NCI-H1417 treated with DMSO at 0.1 percent for 48 hours (cell line): ENCODE measurements around the gene NPAS3.
A peak's percentile ranks its signal among the peaks of the same experiment; 100 is the strongest.

Experiments used
- DNase-seq: peaks from one replicate; lab custom pipeline; 2025; lab: John Stamatoyannopoulos, UW

NPAS3 gene

DNA sequence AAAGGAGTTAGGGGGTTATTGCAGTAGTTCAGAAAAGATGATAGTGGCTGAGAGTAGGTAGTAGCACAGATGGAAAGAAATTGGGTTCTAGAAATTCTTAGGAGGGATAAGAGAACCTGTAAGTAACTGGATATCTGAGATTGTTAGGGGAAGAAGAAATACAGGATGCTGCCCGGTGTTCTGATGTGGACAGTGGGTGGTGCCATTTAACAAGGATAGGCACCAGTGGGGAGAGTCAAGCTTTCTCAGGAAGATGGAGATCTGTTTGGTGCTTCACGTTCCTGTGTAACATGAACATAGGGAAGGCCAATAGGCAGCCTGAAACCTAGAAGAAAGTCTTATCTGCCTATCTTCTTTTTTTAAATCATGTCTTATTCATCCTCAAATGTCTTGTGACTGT, 245.9 kb downstream of the NPAS3 start:
- DNase-seq, result no peak

DNA sequence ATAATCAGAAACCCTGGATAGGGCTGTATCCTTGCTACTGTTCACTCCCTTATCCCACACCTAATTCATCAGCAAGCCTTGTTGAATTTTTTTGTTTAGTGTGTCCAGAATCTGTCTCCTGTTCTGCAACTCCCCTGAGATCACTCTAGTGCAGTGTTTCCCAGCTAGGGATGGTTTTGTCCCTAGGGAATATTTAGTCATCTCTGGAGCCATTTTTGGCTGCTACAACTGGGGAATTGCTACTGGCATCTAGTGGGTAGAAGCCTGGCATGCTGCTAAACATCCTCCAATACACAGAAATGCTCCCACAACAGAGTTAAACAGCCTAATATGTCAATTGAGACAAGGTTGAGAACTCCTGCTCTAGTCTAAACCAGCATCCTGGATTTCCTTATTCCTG, 248.0 kb downstream of the NPAS3 start:
- DNase-seq, result no peak

DNA sequence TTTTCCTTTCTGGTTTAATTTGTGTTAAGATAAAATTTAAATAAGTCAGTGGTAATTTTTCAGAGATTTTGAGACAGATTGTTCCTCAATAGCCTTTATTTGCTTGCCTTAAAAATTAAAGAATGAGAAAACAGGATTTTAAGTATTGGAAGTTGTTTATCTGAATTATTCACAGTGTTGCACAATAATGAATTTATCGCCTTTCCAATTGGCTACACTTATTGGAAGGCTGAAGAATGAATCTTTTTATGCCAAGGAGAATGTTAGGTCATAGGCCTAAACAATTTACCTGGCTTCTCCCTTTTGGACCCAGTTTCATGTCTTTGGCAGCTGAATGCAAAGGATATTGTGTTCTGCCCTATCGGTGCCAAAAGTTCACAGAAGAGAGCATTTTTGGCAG, 250.2 kb downstream of the NPAS3 start:
- no peak for DNase-seq

DNA sequence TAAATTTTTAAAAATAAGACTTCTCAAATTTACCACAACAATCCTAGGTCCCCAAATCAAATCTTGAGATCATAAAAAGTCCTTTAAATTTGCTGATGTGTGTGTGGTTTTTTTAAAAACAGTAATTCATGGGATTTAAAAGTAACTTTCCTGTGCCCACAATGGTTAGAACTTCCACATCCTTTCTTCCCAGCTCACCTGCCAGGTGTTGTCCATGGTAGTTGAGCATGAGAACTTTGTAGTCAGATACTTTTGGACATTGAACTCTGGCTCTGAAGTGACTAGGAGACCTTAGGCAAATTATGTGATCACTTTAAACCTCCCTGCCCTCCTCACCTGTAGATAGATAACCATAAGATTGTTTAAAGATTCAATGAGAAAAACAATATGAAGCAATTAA, 253.2 kb downstream of the NPAS3 start:
- DNase-seq, result no peak

DNA sequence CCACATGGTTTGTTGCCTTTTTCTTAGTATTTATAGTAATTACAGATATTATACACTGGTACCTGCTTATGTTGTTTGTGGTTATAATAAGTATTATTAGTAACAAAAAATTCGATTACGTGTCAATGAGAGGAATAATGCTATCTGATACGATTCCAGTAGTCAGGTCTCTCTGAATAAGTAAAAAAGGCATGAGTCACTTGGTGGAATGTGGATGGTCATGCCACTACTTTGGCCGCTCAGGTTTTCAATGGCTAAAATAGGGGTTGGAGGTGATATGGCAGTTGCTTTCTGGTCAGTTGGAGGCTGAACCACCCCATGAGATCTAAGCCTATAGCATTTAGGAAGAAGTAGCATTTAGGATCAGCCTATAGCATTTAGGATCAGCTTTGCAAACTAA, 255.9 kb downstream of the NPAS3 start:
- DNase-seq, result no peak

DNA sequence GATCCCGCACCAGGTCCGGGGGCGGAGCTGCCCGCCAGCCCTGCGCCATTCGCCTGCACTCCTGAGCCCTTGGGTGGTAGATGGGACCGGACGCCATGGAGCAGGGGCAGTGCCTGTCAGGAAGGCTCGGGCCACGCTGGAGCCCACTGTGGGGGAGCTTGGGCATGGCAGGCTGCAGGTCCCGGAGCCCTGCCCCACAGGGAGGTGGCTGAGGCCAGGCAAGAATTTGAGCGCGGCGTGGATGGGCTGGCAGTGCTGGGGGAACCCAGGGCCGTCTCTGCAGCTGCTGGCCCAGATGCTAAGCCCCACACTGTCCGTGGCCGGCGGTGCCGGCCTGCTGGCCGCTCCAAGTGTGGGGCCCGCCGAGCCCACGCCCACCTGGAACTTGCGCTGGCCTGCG, 260.0 kb downstream of the NPAS3 start:
- no peak for DNase-seq

DNA sequence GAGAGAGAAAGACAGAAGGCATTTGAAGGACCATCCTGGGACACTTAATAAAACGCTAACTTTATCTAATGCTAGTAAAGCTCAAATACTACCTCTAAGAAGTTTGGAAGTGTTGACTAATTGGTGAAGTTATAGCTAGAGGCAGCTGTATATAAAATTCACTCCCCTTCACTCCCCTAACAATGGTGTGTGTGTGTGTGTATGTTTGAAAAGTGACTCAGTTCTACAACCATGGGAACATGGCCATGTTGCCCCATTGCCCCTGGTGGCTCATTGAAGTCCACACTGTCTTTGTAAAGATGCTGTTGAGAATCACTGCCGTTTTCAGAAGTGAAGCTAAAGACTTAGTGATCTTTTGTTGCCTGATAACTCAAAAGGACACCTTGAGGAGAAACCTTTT, 262.4 kb downstream of the NPAS3 start:
- no peak for DNase-seq

DNA sequence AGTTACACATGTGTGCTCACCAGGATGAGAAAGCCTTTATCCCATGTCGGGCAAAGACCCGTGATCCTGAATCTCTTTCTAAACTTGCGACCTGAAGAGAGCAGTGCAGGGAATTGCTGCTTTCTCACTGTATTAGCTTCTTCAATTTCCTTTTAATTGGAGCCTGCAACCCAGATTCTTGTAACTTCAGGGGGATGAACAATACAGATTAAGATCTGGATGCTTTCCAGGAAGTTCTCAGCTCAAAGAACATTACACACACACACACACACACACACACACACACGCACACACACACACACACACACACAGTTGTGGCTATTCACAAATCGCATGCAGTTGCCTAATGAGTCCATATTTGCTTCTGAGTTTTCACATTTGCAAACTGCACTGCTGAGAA, 268.3 kb downstream of the NPAS3 start:
- no peak for DNase-seq

DNA sequence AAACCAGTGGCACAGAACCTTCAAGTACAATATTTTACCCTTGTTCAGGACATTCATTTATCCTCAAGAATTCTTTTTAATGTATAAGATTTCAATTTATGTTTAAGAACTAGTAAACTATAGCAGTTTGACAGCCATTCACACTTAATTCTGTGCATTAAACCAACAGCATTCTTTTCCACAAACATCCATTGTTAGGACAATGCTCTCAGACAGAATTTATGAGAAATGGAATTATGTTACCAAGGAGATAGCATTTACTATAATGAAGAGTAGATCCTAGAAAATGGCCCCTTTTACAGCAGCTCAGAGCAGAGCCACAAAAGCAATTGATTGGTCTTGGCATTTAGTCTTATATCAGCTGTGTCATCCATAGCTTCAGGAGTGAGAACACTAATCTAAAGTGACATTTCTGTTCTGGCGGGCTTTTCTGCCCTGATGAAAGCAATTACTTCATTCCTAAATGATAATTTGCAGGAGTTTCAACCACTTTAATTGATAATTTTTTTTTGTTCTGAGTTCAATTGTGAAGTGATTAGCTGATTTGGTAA, 268.9 kb downstream of the NPAS3 start:
- DNase-seq, result peak; percentile 21

DNA sequence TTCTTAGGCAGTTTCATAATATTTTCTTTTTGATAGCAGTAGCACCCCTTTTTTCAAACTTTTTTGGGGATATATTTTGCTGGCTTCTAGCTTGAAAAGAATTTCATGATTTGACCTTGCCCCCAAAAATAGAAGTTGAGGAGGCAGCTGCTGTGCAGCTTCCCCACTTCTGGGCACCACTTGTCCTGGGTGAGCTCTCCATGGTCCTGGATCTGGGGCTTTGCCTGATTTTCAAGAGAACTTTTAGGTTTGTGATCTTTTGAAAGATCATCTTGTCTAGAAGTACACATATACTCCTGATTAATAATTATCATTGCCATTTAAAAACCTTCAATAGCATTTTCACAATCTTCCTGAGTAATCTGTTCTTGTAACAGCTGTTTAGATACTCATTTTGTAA, 271.6 kb downstream of the NPAS3 start:
- DNase-seq, result no peak

DNA sequence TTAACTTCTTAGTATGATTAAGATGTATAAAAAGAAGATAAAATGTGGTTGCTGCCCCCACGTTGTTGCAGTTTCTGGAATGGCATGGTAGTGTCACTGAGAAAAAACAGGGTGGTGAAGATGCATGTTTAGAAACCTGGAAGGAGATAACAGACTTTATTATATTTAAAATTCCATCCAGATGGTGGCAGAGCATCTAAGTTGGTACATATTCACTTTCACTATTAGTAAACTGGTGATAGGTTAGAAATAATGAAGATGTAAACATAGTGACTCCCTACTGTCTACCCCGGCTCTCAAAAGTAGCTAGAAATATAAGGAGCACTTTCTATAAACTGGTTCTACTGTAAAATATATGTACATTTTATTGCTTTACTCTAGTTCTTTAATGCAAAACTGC, 279.3 kb downstream of the NPAS3 start:
- no peak for DNase-seq

DNA sequence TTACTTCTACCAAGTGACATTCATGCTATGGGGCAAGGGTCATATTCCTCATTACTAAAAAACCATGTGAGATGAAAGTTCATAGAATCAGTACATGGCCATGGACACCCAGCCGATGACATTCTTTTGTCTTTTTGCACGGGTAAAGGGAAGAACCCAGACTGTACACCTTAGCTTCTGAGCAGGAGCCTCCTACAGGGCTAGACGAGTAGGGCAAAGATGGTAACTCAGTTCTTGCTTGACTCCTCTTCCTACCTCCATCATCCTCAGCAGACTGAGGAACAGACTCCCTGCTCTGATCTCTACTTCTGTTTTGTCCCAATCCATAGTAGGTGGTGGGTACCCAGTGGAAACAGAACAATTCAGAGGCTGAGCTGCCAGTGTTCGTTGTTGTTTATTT, 281.3 kb downstream of the NPAS3 start:
- no peak for DNase-seq

DNA sequence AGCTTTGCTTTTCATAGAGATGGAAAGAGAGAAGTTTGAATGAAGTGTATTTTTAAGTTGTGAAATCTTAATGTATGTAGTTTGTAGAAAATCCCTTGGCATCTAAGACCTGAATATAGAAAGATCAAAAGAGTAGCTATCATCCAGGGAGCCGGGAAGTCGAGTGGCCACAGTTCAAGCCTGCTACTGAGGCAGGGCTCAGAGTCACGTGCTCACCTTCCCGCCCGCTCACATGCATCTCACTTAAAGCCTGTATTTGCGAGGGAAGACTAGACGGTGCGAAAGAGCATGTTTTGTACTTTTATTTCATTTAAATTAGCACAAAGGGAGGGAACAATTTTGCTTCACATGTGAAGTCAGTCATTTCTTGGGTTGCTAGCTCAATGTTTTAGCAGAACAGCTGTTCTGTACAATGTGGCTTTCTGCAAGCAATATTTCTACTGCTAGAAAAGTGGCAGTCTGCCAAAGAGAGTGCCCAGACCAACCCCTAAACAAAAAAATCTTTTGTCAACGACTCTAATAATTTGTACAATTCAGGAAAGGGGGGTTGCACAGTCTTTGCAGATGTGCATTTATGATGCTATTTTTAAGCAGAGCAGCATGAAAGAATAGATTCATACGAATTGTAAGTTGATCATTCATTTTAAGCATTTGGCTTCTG, 290.7 kb downstream of the NPAS3 start:
- no peak for DNase-seq

DNA sequence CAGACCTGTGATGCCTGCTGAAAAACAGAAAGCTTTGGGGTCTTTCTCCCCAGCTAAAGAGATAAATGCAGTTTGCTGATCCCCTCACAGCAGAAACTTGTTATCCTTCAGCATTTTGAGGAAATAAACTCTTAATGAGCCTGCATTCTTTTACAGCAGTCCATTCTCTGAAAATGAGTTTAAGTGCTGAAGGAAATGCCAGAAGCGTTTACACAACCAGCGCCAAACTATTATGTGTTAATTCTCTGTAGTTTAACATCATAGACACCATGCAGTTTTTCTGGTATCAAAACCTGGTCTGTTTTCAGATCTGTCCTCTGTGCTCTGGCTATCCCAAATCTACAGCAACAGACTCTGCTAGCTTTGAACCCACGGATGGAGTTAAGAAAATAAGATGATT, 291.3 kb downstream of the NPAS3 start:
- no peak for DNase-seq

DNA sequence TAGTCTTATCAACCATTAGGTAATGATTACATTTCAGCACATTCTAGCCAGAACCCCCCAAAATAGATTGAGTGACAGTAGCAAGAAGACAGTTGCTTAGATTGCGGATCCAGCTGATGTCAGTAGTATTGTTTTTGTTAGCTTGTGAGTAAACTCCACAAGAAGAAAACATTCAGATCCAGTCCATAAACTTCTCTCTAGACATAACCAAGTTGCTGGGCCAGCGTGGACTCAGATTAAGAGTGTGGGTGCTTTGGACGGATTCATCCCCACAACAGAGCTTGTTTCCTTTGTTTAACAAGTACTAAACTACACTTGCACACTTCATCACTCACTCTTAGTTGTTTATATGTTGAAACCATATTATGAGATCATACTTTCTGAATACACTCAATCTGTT, 293.4 kb downstream of the NPAS3 start:
- DNase-seq, result no peak

DNA sequence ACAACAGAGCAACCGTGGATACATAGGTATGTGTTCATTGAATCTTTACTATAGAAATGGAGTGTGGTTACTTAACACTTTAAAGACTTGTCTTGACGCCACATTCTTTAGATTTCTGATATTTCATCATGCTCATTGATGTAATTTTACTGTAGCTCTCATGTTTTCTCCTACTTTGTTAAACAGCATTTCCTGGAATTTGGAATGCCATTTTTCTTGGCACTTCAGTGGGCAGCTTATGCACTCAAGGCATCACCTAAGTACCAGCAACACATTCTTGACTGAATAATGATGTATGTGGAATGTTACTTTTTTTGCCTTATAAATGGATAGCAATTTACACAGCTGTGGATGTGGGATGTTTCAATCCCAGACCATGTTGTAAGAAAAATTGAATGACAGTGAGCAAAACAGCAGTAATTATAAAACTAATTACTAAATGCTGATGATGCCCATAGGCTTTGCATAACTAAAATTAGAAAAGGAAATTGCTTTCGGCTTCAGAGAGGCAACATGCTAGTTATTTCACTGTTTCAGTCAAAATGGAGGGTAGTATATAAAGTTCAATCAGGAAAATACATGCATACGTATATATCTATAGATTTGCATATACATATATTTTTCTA, 298.5 kb downstream of the NPAS3 start:
- DNase-seq, result no peak

DNA sequence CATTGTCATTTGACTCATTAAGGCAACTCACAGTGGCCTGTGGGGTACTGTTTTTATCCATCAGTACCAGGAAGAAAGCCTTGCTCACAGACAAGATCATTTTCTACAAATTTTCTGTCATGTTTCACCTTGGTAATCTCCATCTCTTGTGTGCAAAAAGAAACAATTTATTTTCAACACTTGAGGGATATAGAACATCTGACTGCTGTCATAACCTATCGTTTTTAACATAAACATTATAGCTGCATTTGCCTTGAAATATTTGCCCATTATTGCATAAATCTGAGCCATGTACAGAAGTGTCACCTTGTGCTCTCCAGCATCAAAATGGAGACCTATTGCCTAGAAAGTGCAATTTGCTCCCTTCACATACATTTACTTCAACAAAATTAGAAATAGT, 300.8 kb downstream of the NPAS3 start:
- no peak for DNase-seq

DNA sequence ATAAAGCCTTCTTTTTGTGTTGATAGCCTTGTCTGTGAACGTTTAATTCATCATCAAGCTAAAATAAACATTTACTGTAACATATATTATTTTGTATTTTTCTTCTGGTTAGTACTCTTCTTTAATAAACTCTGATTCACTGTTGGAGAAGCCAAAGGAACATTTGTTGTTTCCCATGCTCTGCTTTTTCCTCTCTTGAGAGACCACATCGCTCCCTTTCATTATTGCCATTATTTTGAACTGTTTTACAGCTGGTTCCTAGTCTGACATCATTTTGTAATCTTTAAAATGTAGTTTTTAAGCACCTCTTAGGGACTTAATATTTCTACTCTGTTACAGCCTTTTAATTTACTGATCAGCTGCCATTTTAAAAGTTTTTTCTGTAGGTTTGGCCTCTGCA, 301.8 kb downstream of the NPAS3 start:
- no peak for DNase-seq

DNA sequence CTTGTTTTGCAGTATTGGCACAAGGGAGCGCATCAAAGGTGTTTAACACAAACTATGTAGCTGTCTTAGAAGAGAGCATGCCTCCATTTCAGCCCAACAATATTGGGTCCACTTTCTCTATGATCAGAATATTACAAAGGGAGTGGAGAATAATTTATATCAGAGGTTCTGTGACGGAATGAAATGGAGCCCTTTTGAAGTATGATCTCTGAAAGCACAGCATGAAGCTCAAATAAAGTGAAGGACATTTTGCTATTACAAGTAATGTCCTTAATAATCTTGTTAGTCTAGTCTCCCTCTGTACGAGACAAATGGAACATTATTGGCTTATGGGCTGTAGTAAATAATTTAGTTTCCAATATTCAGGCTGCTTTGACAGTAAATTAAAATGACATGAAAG, 302.7 kb downstream of the NPAS3 start:
- no peak for DNase-seq

DNA sequence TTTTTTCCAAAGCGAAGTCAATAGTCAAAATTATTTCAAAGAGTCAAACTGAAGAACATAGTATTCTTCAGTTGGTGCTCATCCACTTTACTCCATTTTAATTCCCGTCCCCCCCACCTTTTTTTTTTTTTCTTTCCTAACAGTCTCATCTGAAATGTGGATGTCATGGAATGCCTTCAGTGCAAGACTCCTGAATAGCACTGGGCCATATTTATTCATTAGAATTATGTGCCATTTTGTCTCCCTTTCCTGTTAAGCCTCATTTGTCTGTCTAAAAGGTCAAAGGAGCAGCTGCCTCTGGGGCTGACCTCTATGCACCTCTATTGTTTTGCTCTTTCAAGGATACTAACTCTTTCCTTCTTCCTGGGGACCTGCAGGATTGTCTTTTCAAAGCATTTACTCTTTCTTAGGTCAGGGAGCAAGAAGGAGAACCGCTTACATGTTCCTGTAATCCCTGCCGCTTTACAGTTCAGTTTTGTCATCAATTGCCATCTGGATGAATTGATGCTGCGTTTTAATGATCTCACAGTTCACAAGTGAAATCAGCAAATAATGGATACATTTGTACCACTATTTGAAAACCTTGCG, 310.6 kb downstream of the NPAS3 start:
- no peak for DNase-seq

DNA sequence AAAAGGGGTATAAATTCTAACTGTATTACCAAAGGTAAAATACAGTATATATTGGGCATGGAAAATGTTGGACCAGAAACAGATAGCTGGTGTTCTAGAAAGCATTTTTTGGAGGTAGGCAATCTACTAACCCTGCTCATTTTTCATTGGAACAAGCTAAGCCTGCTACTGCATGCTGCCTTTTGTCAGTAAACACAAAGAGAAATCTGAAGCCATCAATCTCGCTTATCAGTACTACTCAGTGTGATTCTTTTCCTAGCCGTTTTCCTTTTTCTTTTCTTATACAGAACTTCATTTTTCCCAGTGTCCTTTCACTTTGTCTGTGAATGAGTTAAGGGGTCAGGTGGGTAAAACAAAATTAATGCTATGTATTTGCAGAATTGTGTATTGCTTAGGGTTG, 312.3 kb downstream of the NPAS3 start:
- no peak for DNase-seq

DNA sequence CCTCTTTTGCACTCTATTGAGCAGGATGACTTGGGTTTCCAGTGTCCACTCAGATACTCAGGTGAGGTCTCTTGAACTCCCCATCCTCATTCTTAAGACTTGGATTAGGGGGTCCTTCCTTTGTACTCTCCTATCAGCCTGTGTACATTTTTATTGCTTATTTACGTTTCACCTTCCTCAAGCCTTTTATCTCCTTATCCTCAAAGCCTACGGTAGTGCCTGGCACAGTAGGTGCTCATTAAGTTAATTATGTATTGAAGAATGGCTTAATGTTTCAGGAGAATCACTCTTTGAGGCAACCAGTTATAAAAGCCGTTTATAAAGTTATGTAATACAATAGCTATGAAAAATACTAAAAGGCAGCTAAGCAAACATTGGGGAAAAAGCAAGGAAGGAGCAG, 315.7 kb downstream of the NPAS3 start:
- DNase-seq, result no peak

DNA sequence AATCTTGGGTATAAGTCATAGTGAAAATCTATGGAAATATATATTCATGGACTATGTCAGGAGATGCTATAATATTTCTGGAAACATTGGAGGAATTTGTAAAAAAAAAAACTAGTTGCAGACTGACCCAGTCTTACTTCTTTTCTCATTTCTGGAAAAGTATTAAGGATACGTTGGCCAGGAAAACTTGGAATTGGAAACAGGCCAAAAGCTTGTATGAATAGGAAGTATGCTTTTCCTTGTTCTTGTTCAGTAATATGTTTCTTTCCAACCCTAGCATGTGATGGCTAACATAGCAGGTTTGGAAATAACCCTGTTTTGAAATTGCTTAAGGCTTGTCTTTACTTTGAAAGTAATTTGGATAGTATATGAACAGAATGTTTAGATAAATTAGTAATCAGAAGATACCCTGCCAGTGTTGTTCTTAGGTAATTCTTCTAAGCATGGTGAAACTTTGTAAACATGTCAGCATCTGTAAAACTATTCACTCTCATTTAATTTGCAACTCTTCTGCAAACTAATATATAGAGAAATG, 316.2 kb downstream of the NPAS3 start:
- DNase-seq, result no peak
